Stomach (tissue), 4 donors: ENCODE results near the gene ALPG.

Experiments
- EP300 ChIP-seq: sonication (generic); formaldehyde crosslinking; IDR thresholded peaks from one replicate; pipeline ENCODE4 v1.6.1; 2017; ENCODE audit warnings: antibody characterized with exemption
- POLR2A ChIP-seq, 4 donors: fragments of 450-650 bp; IDR thresholded peaks; one replicate each; pipeline ENCODE4 v1.6.1; 2016; ENCODE audit warnings: antibody characterized with exemption in 4 of 4, control low read depth in 2 of 4, mild to moderate bottlenecking in 1 of 4, moderate library complexity in 1 of 4
- TF ChIP-seq, protein P1 (sequence below), 7 experiments: fragments of 450-650 bp in 4 of 7; fragments of 200-600 bp in 3 of 7; sonication (generic) in 3 of 7; IDR thresholded peaks; one replicate each; pipeline ENCODE4 v1.5.1; 2016 to 2019; ENCODE audit warnings: antibody characterized with exemption in 7 of 7, control low read depth in 2 of 7, mild to moderate bottlenecking in 1 of 7

DNA sequence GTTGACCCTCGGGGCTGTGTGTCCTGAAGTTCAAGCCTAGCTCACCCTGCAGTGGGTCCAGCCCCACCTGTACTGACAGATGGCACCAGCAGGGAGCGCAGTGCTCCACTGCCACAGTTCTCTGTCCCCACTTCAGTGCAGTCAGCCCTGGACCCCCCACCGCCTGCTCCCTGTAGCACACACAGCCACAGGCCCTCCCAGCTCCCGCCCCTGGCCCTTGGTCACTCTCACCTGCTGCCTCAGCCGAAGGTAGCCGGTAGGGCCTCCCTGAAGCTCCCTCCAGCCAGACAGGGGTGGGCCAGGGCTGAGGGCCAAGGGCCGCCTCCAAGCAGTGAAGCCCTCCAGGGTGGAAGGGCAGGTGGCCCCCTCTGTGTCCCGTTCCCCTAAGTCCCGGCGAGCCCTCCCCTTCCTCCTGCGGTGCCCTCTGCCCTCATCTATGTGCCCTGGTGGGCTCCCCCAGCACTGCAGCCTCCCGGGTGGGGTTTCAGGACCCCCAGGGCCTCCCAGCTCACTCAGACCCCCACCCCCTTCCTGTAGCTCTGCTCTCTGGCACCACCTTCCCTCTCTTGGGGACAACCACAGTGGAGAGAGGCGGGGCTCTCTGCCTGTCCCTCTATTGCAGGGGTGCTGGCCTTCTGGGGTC is 38.9 kb upstream of the ALPG start:
- TF ChIP-seq, protein P1, sequence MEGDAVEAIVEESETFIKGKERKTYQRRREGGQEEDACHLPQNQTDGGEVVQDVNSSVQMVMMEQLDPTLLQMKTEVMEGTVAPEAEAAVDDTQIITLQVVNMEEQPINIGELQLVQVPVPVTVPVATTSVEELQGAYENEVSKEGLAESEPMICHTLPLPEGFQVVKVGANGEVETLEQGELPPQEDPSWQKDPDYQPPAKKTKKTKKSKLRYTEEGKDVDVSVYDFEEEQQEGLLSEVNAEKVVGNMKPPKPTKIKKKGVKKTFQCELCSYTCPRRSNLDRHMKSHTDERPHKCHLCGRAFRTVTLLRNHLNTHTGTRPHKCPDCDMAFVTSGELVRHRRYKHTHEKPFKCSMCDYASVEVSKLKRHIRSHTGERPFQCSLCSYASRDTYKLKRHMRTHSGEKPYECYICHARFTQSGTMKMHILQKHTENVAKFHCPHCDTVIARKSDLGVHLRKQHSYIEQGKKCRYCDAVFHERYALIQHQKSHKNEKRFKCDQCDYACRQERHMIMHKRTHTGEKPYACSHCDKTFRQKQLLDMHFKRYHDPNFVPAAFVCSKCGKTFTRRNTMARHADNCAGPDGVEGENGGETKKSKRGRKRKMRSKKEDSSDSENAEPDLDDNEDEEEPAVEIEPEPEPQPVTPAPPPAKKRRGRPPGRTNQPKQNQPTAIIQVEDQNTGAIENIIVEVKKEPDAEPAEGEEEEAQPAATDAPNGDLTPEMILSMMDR (IDR thresholded peaks at IDR 0.05), result no peak
- TF ChIP-seq EP300, result no peak
- no peak for TF ChIP-seq POLR2A (IDR thresholded peaks at IDR 0.05)
